ENCODE results near the gene NPAS1.
A peak's percentile ranks its signal among the peaks of the same experiment; 100 is the strongest.
"Not testable (repeated sequence)": the region's sequence is repeated elsewhere in the genome, so short reads cannot be mapped to it uniquely, and the experiment has no call there.

The NPAS1 gene

DNA sequence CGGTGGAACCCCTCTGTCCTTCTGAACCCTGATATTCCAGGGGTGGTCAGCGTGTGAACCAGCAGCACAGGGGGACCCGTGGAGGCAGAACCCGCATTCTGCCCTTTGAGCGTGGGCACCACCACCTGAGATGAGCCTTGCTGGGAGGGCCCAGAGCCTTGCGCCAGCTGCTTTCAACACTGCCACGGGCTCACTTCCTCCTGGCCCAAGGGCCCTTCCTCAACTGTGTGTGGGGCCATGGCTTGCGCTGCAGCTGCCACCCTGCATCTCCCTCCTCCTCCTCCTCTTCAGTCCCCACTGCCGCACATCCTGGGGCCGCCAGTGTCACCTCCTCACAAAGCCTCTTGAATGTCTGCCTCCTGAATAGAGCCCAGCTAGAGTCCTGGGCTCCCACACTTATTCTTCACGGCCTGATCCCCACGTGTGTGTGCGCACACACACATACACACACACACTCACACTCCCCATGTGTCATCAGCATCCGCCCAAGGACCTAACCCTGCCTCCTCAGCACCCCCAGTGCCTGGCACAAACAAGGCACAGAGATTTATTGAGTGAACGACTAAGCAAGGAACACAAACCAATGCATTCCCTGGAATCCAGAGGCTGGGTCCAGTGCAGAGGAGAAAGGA, 55.7 kb downstream of the NPAS1 start:
- TF ChIP-seq, protein P1, sequence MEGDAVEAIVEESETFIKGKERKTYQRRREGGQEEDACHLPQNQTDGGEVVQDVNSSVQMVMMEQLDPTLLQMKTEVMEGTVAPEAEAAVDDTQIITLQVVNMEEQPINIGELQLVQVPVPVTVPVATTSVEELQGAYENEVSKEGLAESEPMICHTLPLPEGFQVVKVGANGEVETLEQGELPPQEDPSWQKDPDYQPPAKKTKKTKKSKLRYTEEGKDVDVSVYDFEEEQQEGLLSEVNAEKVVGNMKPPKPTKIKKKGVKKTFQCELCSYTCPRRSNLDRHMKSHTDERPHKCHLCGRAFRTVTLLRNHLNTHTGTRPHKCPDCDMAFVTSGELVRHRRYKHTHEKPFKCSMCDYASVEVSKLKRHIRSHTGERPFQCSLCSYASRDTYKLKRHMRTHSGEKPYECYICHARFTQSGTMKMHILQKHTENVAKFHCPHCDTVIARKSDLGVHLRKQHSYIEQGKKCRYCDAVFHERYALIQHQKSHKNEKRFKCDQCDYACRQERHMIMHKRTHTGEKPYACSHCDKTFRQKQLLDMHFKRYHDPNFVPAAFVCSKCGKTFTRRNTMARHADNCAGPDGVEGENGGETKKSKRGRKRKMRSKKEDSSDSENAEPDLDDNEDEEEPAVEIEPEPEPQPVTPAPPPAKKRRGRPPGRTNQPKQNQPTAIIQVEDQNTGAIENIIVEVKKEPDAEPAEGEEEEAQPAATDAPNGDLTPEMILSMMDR (conservative IDR thresholded peaks at IDR 0.05): no peak
- peak overlapping the region; percentile 34 for H3K27ac ChIP-seq

DNA sequence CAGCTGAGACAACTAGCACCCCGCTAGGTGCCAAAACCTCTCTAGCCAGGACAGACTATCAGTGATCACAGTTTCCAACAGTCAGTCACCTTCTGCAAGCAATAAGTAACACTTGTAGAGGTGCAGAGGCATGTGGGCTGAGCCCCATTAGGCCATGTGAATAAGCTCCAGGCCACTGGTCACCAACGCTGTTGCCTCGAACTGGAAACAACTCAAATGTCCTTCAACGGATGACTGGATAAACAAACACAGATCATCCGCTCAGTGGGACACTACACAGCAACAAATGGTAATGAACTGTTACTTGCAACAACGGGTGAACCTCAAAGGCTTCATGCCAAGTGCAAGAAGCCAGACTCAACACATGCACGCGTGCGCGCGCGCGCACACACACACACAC, 56.3 kb downstream of the NPAS1 start:
- TF ChIP-seq, protein P1 (conservative IDR thresholded peaks at IDR 0.05): no peak
- H3K27ac ChIP-seq: peak overlapping the region; percentile 34

DNA sequence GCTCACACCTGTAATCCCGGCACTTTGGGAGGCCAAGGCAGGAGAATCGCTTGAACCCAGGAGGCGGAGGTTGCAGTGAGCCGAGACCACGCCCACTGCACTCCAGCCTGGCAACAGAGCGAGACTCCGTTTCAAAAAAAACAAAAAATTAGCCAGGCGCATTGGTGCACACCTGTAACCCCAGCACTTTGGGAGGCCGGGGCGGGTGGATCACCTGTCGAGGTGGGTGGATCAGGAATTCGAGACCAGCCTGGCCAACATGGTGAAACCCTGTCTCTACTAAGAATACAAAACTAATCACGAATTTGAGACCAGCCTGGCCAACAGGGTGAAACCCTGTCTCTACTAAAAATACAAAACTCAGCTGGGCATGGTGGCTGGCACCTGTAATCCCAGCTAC, 58.7 kb downstream of the NPAS1 start:
- H3K27ac ChIP-seq: not testable (repeated sequence)

DNA sequence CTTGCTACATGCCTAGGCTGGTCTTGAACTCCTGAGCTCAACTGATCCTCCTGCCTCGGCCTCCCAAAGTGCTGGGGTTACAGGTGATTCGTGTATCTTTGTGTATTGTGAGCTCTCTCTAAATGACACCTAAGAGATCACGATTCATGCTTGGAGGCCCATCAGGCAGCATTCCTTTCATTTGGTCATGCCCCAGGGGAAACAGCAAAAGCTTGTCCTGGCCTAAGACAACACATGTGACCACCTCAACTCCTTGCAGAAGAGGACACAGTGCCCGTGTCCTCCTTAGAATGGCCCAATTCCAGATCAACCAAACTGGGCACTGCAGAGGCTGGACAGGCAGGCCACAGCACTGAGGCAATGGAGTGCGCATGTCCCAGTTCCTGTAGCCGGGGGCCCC, 61.5 kb downstream of the NPAS1 start:
- H3K27ac ChIP-seq: peak overlapping the region; percentile 36; the same call in 1 of the 2 replicates
- TF ChIP-seq, protein P1 (conservative IDR thresholded peaks at IDR 0.05): no peak

DNA sequence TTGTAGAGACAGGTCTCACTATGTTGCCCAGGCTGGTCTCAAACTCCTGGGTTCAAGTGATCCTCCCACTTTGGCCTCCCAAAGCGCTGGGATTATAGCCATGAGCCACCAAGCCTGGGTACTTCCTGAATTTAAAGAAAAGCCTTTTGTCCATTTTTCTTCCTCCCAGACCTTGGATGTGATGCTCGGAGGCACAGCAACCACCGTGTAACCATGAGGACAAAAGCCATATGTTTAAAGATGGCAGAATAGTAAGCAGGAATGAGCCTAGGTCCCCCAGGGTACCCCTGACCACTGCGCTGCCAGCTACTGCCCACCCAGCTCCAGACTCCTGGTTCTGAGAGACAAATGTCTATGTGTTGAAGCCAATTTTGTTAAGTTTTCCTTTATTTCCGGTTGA, 62.9 kb downstream of the NPAS1 start:
- TF ChIP-seq, protein P1 (conservative IDR thresholded peaks at IDR 0.05): no peak
- H3K27ac ChIP-seq: no peak overlapping the region

DNA sequence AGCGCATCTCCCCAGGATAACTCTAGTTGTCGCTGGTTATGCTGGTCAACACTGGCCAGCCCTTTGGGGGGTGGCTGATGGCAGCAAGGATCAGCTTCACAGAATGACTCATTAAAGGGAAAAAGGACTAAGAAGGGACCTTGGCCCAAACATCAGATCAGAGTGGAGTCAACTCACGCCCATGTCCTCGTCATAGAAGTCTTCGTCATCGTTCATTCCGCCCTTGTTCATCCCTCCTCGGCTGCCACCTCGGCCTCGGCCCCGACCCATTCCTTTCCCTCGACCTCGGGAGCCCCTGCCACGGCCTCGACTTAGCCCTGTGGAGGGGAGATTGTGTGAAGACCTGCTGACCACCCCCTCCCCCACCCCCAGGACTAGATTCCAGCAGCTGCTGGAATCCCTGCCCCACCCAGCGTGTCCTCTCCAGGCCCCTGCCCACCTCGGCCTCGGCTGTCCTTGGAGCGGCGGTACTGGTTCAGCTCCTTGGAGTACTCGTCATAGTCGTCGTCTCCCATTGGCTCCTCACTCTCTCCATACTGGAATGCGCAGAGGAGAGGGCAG, 65.3 kb downstream of the NPAS1 start:
- H3K27ac ChIP-seq: no peak overlapping the region
- TF ChIP-seq, protein P1 (conservative IDR thresholded peaks at IDR 0.05): no peak

DNA sequence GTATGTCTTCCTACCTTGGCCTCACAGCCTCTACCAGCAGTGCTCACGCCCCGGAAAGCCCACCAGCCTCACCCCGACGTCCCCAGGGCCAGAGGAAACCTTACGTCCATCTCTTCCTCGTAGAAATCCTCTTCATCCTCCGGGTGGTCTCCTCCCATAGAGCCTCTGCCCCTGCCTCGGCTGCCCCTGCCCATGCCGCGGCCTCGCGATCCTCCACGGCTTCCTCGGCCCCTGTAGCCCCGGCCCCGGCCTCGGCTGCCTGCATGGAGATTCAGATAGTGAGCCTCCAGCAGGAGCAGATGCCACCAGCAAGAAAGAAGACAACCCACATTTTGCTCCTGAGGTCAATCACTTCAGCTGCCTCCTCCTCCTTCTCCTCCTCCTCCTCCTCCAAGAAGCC, 66.6 kb downstream of the NPAS1 start:
- H3K27ac ChIP-seq: no peak overlapping the region
- TF ChIP-seq, protein P1 (conservative IDR thresholded peaks at IDR 0.05): no peak

DNA sequence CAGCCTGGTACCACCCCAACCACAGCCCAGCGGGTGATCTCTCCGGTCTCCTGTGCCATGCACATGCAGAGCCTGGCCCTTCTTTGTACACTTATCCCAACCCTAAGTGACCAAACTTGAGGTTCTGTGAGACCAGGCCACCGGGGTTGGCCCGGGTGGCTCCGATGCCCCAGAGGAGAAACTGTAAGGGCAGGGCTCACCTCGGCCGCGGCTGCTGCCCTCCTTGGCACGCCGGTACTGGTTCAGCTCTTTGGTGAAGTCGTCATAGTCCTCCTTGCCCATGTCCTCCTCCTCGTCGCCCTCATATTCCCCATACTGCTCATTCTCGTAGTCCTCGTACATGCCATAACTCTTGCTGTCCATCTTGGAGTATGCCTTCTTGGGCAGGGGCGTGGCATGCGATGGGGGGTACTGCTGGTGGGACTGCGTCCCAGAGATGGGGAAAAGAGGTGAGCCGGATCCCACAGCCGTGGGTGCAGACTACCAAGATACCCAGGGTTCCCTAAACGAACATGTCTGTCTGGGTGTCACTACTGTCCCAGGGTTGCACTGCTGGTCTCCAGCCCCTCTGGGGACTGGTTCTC, 70.2 kb downstream of the NPAS1 start:
- TF ChIP-seq, protein P1 (conservative IDR thresholded peaks at IDR 0.05): no peak
- H3K27ac ChIP-seq: no peak overlapping the region

Data from VCaP (cell line).